KBM-7 (cell line): ENCODE results near the gene LILRA2.
"Not testable (repeated sequence)": the region's sequence is repeated elsewhere in the genome, so short reads cannot be mapped to it uniquely, and the experiment has no call there.

Experiments
- DNase-seq: peaks from one replicate; pipeline ENCODE4 v3.0.0-alpha.2; 2015
- in situ Hi-C: fragments of 300-500 bp; cut with MboI; formaldehyde crosslinking; loops from 2 replicates; pipeline ENCODE4 v1.14.3; 2020; ENCODE audit warnings: low sequenced_read_pairs, low pct_unique_long_range_greater_than_20kb, mixed read lengths

Gene LILRA2

DNA sequence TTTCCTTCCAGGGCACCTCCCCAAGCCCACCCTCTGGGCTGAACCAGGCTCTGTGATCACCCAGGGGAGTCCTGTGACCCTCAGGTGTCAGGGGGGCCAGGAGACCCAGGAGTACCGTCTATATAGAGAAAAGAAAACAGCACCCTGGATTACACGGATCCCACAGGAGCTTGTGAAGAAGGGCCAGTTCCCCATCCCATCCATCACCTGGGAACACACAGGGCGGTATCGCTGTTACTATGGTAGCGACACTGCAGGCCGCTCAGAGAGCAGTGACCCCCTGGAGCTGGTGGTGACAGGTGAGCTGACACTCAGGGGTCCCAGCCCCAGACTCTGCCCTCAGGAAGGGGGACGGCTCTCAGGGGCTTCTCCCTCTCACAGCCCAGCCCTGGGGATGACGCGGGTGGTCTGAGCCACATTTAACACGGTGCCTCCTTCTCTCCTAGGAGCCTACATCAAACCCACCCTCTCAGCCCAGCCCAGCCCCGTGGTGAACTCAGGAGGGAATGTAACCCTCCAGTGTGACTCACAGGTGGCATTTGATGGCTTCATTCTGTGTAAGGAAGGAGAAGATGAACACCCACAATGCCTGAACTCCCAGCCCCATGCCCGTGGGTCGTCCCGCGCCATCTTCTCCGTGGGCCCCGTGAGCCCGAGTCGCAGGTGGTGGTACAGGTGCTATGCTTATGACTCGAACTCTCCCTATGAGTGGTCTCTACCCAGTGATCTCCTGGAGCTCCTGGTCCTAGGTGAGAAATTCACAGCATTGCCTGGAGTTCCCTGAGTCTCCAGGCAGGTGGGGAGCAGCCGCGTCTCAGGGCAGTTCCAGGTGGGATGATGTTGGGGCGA is 58.1 kb downstream of the LILRA2 start:
- DNase-seq, in situ Hi-C loops: not testable (repeated sequence)

DNA sequence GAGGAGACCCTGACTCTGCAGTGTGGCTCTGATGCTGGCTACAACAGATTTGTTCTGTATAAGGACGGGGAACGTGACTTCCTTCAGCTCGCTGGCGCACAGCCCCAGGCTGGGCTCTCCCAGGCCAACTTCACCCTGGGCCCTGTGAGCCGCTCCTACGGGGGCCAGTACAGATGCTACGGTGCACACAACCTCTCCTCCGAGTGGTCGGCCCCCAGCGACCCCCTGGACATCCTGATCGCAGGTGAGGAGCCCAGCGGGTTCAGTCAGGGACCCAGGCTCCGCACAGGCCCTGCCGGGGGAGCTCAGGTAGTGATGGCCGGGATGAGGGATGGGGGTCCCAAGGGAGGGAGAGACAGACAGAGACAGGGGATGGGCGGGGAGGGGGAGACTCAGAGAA is 58.9 kb downstream of the LILRA2 start:
- in situ Hi-C loops = not testable (repeated sequence)

DNA sequence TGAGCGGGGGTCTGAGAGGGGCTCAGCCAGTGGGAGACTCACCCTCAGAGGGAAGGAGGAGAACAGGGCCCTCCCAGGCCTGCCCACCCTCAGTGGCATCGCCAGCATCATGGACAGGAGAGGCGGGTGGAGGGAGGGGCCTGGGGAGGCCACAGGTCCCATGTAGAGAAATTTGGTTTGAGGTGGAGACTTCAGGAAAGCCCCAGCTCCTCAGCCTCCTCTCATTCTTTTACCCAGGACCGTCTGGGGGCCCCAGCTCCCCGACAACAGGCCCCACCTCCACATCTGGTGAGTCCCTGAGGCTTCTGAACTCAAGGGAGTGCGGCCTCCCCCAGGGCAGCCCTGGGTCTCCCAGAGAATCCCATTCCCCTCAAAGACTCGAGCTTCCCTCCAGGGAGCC is 59.8 kb downstream of the LILRA2 start:
- in situ Hi-C loops = no loop called here

More for the DNA sequence above, 58.9 kb downstream of the LILRA2 start:
- DNase-seq = not testable (repeated sequence)

DNA sequence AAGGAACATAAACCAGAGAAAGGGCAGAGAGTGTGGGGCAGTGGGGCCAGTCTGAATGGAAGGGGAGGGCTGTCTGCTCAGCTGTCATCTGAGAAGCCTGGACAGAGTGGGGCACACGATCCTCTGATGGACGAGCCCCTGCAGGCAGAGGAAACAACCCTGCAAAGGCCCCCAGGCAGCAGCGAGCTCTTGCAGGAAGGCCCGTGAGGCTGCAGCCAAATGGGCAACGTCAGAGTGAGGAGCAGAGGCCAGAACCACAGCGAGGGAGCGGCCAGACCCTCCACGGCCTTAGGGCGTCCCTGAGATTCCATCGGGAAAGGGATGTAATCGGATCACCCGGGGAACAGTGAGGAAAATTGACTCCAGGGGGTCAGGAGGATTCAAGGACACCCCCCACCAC is 62.5 kb downstream of the LILRA2 start:
- DNase-seq, in situ Hi-C loops: not testable (repeated sequence)

More for the DNA sequence above, 59.8 kb downstream of the LILRA2 start:
- DNase-seq = no peak

DNA sequence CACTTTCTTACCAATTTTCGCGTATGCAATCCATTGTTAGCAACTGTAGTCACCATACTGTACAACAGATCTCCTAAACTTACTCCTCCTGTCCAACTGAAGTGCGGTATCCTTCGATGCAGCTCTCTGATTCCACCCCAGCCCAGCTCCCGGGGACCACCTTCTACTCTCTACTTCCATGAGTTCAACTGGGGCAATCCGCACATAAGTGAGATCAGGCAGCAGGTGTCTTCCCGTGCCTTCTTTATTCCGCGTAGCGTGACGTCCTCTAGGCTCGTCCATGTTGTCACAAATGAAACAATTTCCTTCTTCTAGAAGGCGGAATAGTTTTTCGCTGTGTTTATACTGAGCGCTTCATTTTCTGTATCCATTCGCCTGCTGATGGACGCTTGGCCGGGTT is 65.1 kb downstream of the LILRA2 start:
- in situ Hi-C loops = no loop called here
- no peak for DNase-seq
